IPS DF 6.9 (cell line): ENCODE results near the gene APOBEC3H.
"Not testable (repeated sequence)": the region's sequence is repeated elsewhere in the genome, so short reads cannot be mapped to it uniquely, and the experiment has no call there.

Experiments used
- DNase-seq: peaks from one replicate; pipeline ENCODE4 v3.0.0-alpha.2; 2013; ENCODE audit warnings: low read depth, low spot score
- H3K27ac ChIP-seq: one replicate; pipeline ENCODE4 v1.5.1; 2013; ENCODE audit warnings: low read length, control low read depth
- H3K27me3 ChIP-seq: 2 replicates; pipeline ENCODE4 v1.6.1; 2013; ENCODE audit warnings: mild to moderate bottlenecking, low read length; ENCODE audit not compliant: control insufficient read depth, insufficient read depth
- H3K36me3 ChIP-seq: 2 replicates; pipeline ENCODE4 v1.6.1; 2013; ENCODE audit warnings: low read length; ENCODE audit not compliant: control insufficient read depth, insufficient read depth
- H3K4me1 ChIP-seq: 2 replicates; pipeline ENCODE4 v1.6.1; 2013; ENCODE audit warnings: low read length; ENCODE audit not compliant: control insufficient read depth, insufficient read depth
- H3K4me3 ChIP-seq: 2 replicates; pipeline ENCODE4 v1.5.1; 2013; ENCODE audit warnings: mild to moderate bottlenecking, low read length
- H3K9me3 ChIP-seq: 2 replicates; pipeline ENCODE4 v1.6.1; 2013; ENCODE audit warnings: low read length, inconsistent platforms; ENCODE audit not compliant: control insufficient read depth, insufficient read depth
- WGBS: extraction: QIAGEN DNeasy Blood & Tissue Kit; methylation state at CpG from one replicate; pipeline ENCODE4 v1.1.7; 2013; ENCODE audit warnings: mixed read lengths, missing lambda C conversion rate; ENCODE audit not compliant: insufficient read length, insufficient coverage; 5-methylcytosine and 5-hydroxymethylcytosine counted together

Gene APOBEC3H

GRCh38 chr22:39070186-39070585, 26.9 kb upstream of the APOBEC3H start:
- H3K27ac ChIP-seq = no peak overlapping the region
- peaks cover 2% of the 10 kb centered on the region; the same call in 1 of the 2 replicates for H3K4me1 ChIP-seq
- no CpG with 5 or more reads among the region's 7 CpGs for WGBS
- no peaks in the 10 kb centered on the region for H3K9me3 ChIP-seq
- no peaks in the 10 kb centered on the region for H3K27me3 ChIP-seq
- H3K36me3 ChIP-seq = no peaks in the 10 kb centered on the region
- H3K4me3 ChIP-seq = no peak overlapping the region
- no peak for DNase-seq

GRCh38 chr22:39072581-39072981, 24.5 kb upstream of the APOBEC3H start:
- no CpG with 5 or more reads among the region's 7 CpGs for WGBS
- H3K27ac ChIP-seq, H3K4me3 ChIP-seq, H3K4me1 ChIP-seq, DNase-seq, H3K36me3 ChIP-seq, H3K27me3 ChIP-seq, H3K9me3 ChIP-seq: not testable (repeated sequence)

GRCh38 chr22:39073981-39074380, 23.1 kb upstream of the APOBEC3H start:
- no CpG with 5 or more reads among the region's 2 CpGs for WGBS
- no peak for DNase-seq
- H3K27ac ChIP-seq = no peak overlapping the region
- no peaks in the 10 kb centered on the region for H3K27me3 ChIP-seq
- no peak overlapping the region for H3K4me3 ChIP-seq
- no peaks in the 10 kb centered on the region for H3K9me3 ChIP-seq
- peaks cover 3% of the 10 kb centered on the region; the same call in 1 of the 2 replicates for H3K4me1 ChIP-seq
- H3K36me3 ChIP-seq = no peaks in the 10 kb centered on the region

GRCh38 chr22:39076155-39077025, 20.7 kb upstream of the APOBEC3H start:
- not testable (repeated sequence) for H3K4me1 ChIP-seq, H3K9me3 ChIP-seq, H3K27me3 ChIP-seq, DNase-seq, H3K36me3 ChIP-seq, H3K27ac ChIP-seq, H3K4me3 ChIP-seq
- WGBS = no CpG with 5 or more reads among the region's 24 CpGs

GRCh38 chr22:39077026-39077840, 19.8 kb upstream of the APOBEC3H start, which contains the start of gene APOBEC3G:
APOBEC3G (plus strand) TSS chr22:39077275; CDS start chr22:39077362, 87 bp downstream.
- no CpG with 5 or more reads among the region's 17 CpGs for WGBS
- H3K4me1 ChIP-seq, H3K27ac ChIP-seq, DNase-seq, H3K9me3 ChIP-seq, H3K27me3 ChIP-seq, H3K4me3 ChIP-seq, H3K36me3 ChIP-seq: not testable (repeated sequence)

GRCh38 chr22:39077912-39078311, 19.1 kb upstream of the APOBEC3H start:
- not testable (repeated sequence) for DNase-seq, H3K27me3 ChIP-seq, H3K36me3 ChIP-seq, H3K4me3 ChIP-seq, H3K27ac ChIP-seq, H3K4me1 ChIP-seq, H3K9me3 ChIP-seq
- WGBS = no CpG with 5 or more reads among the region's 12 CpGs

GRCh38 chr22:39078329-39078728, 18.7 kb upstream of the APOBEC3H start:
- no peaks in the 10 kb centered on the region for H3K27me3 ChIP-seq
- DNase-seq = no peak
- no peak overlapping the region for H3K27ac ChIP-seq
- no CpG with 5 or more reads among the region's 8 CpGs for WGBS
- 0 out of 2 replicates have a peak, but pooled peaks cover 1% of the 10 kb centered on the region for H3K4me1 ChIP-seq
- H3K9me3 ChIP-seq = no peaks in the 10 kb centered on the region
- H3K4me3 ChIP-seq = no peak overlapping the region
- H3K36me3 ChIP-seq = no peaks in the 10 kb centered on the region

GRCh38 chr22:39079054-39079637, 17.9 kb upstream of the APOBEC3H start:
- not testable (repeated sequence) for H3K36me3 ChIP-seq

GRCh38 chr22:39080052-39080762, 16.8 kb upstream of the APOBEC3H start:
- Histone ChIP-seq H3K36me3 (no peaks in the 10 kb centered on the region), H3K27me3 (no peaks in the 10 kb centered on the region), H3K4me3 (no peak overlapping the region), H3K9me3 (no peaks in the 10 kb centered on the region), H3K4me1 (0 out of 2 replicates have a peak, but pooled peaks cover 1% of the 10 kb centered on the region), H3K27ac (no peak overlapping the region)
- WGBS = no CpG with 5 or more reads among the region's 9 CpGs
- no peak for DNase-seq

More at GRCh38 chr22:39079054-39079637, 17.9 kb upstream of the APOBEC3H start:
- H3K27ac ChIP-seq, H3K4me3 ChIP-seq, DNase-seq, H3K9me3 ChIP-seq, H3K4me1 ChIP-seq, H3K27me3 ChIP-seq: not testable (repeated sequence)
- no CpG with 5 or more reads among the region's 24 CpGs for WGBS

GRCh38 chr22:39081016-39081415, 16.0 kb upstream of the APOBEC3H start:
- Histone ChIP-seq H3K27ac (no peak overlapping the region), H3K4me1 (0 out of 2 replicates have a peak, but pooled peaks cover 1% of the 10 kb centered on the region), H3K27me3 (no peaks in the 10 kb centered on the region), H3K9me3 (no peaks in the 10 kb centered on the region), H3K36me3 (no peaks in the 10 kb centered on the region), H3K4me3 (no peak overlapping the region)
- no peak for DNase-seq
- WGBS = no CpG with 5 or more reads among the region's 12 CpGs
